HepG2 (cell line): ENCODE data around the gene FBLIM1. TPM values are rescaled to one million over a fixed set of nuclear protein-coding genes. Genes with fewer than 3 reads are reported as not detected.
"Not testable (repeated sequence)": the region's sequence is repeated elsewhere in the genome, so short reads cannot be mapped to it uniquely, and the experiment has no call there.

Experiments used
- ATAC-seq: fragments of 200-7000 bp; cut with Tn5 transposase; 3 replicates; pipeline ENCODE4 v1.9.1; 2020; ENCODE audit warnings: mild to moderate bottlenecking, moderate library complexity
- BruUV-seq: library from RNA; stranded (reverse); fragments of 400-500 nt; replicated peaks from 2 replicates; lab custom pipeline; 2021; lab: Mats Ljungman, UMichigan
- CTCF ChIA-PET: fragments of 300-600 bp; formaldehyde crosslinking; extraction: SDS; loops from one replicate; lab custom pipeline; 2021; ENCODE audit warnings: low total read pairs, inconsistent platforms, low intra/inter-chr PET ratio; lab: Yijun Ruan, JAX
- POLR2A ChIA-PET: fragments of 350-600 bp; sonication (Branson Sonifier 250); formaldehyde crosslinking; loops from one replicate; lab custom pipeline; 2020; ENCODE audit warnings: antibody characterized with exemption, inconsistent platforms; lab: Yijun Ruan, JAX
- DNase-seq: peaks from one replicate; pipeline ENCODE4 v3.0.0-alpha.2; 2015; ENCODE audit warnings: low spot score
- FAIRE-seq: peaks from 3 replicates; lab custom pipeline; 2011; peaks lifted over from hg19 to GRCh38; lab: Jason Lieb, UNC
- H2AFZ ChIP-seq: one replicate; pipeline ENCODE4 v1.6.1; 2011; ENCODE audit warnings: low read length, inconsistent platforms
- H3K27ac ChIP-seq: fragments of 300-600 bp; 3 replicates; pipeline ENCODE4 v1.8.0; 2011; ENCODE audit warnings: mixed run types, mild to moderate bottlenecking, mixed read lengths, low read length, inconsistent platforms; ENCODE audit not compliant: insufficient read depth; ENCODE audit errors: extremely low read length
- H3K27me3 ChIP-seq, 2 experiments: fragments of 200-600 bp in 1 of 2; 2 replicates in 1 of 2; 3 replicates in 1 of 2; pipeline versions ENCODE4 v1.6.0 to v1.8.0; 2011; ENCODE audit warnings: low read length in 2 of 2, mild to moderate bottlenecking in 2 of 2, moderate library complexity in 2 of 2, inconsistent platforms in 1 of 2; ENCODE audit not compliant: insufficient read depth in 2 of 2, control insufficient read depth in 1 of 2
- H3K36me3 ChIP-seq, 2 experiments: fragments of 200-600 bp in 1 of 2; replicated peaks in 1 of 2; 2 replicates in 1 of 2; 3 replicates in 1 of 2; pipeline versions ENCODE4 v1.5.1 to v1.8.0; 2011; ENCODE audit warnings: low read length in 2 of 2, inconsistent platforms in 1 of 2; ENCODE audit not compliant: insufficient read depth in 2 of 2, control insufficient read depth in 1 of 2
- H3K4me1 ChIP-seq: 2 replicates; pipeline ENCODE4 v1.5.1; 2012; ENCODE audit warnings: low read length, inconsistent platforms; ENCODE audit not compliant: insufficient read depth
- H3K4me2 ChIP-seq: 2 replicates; pipeline ENCODE4 v1.6.0; 2011; ENCODE audit warnings: low read depth, low read length, inconsistent platforms
- H3K4me3 ChIP-seq, 3 experiments: fragments of 200-600 bp in 1 of 3; sonication (generic), shearing (Covaris generic) in 1 of 3; replicated peaks in 1 of 3; 2 replicates each; pipeline ENCODE4 v1.5.1; 2011 to 2016; ENCODE audit warnings: low read length in 3 of 3, inconsistent platforms in 2 of 3, low read depth in 2 of 3, mild to moderate bottlenecking in 2 of 3, control low read depth in 1 of 3, mixed read lengths in 1 of 3; ENCODE audit not compliant: insufficient read depth in 1 of 3
- H3K79me2 ChIP-seq: one replicate; pipeline ENCODE4 v1.6.1; 2011; ENCODE audit warnings: low read length, inconsistent platforms; ENCODE audit not compliant: insufficient read depth
- H3K9ac ChIP-seq: 2 replicates; pipeline ENCODE4 v1.6.0; 2011; ENCODE audit warnings: mild to moderate bottlenecking, low read depth, low read length, inconsistent platforms; ENCODE audit not compliant: insufficient read depth
- H3K9me3 ChIP-seq: 2 replicates; pipeline ENCODE4 v1.5.1; 2012; ENCODE audit warnings: mild to moderate bottlenecking, low read length
- H4K20me1 ChIP-seq: 2 replicates; pipeline ENCODE4 v1.6.0; 2011; ENCODE audit warnings: inconsistent platforms, mild to moderate bottlenecking, low read length, moderate library complexity; ENCODE audit not compliant: insufficient read depth
- HDAC2 ChIP-seq: sonication (generic); formaldehyde crosslinking; IDR thresholded peaks from 2 replicates; pipeline ENCODE4 v1.4.0; 2020; ENCODE audit warnings: missing genetic modification reagents
- MLLT10 ChIP-seq: sonication (generic); formaldehyde crosslinking; IDR thresholded peaks from 2 replicates; pipeline ENCODE4 v1.4.0; 2020; ENCODE audit warnings: missing genetic modification reagents
- NFE2 ChIP-seq: sonication (generic); formaldehyde crosslinking; IDR thresholded peaks from 2 replicates; pipeline ENCODE4 v1.4.0; 2020; ENCODE audit warnings: missing genetic modification reagents
- PHF20 ChIP-seq: sonication (generic); formaldehyde crosslinking; IDR thresholded peaks from 2 replicates; pipeline ENCODE4 v1.5.0; 2020; ENCODE audit warnings: mild to moderate bottlenecking, missing genetic modification reagents
- RCOR2 ChIP-seq: IDR thresholded peaks from 2 replicates; pipeline ENCODE4 v1.6.1; 2016; ENCODE audit warnings: missing biosample characterization, missing genetic modification reagents
- SP4 ChIP-seq: sonication (generic); formaldehyde crosslinking; IDR thresholded peaks from 2 replicates; pipeline ENCODE4 v1.8.1; 2023; ENCODE audit warnings: mild to moderate bottlenecking, missing genetic modification reagents
- SP5 ChIP-seq: IDR thresholded peaks from 2 replicates; pipeline ENCODE4 v1.6.1; 2016; ENCODE audit warnings: low read depth, borderline replicate concordance
- TMF1 ChIP-seq: sonication (generic); formaldehyde crosslinking; IDR thresholded peaks from 2 replicates; pipeline ENCODE4 v1.8.1; 2022; ENCODE audit warnings: low read depth, missing genetic modification reagents
- ZBTB1 ChIP-seq: sonication (generic); formaldehyde crosslinking; IDR thresholded peaks from 2 replicates; pipeline ENCODE4 v1.4.0; 2020; ENCODE audit warnings: missing genetic modification reagents, borderline replicate concordance
- ZFP90 ChIP-seq: sonication (generic); formaldehyde crosslinking; IDR thresholded peaks from 2 replicates; pipeline ENCODE4 v1.8.0; 2022; ENCODE audit warnings: missing genetic modification reagents, mild to moderate bottlenecking, inconsistent platforms, borderline replicate concordance
- ZFY ChIP-seq: sonication (generic); formaldehyde crosslinking; IDR thresholded peaks from 2 replicates; pipeline ENCODE4 v1.4.0; 2020; ENCODE audit warnings: missing genetic modification reagents
- WGBS: methylation state at CpG from one replicate; pipeline ENCODE4 v1.1.6; 2017; ENCODE audit warnings: low lambda C conversion rate; 5-methylcytosine and 5-hydroxymethylcytosine counted together
- in situ Hi-C: cut with HindIII; loops from 2 replicates; pipeline ENCODE4 v1.10.0; 2017; ENCODE audit warnings: low pct_unique_long_range_greater_than_20kb; ENCODE audit not compliant: extremely low pct_ligation_motif_present
- intact Hi-C: fragments of 100-400 bp; cut with micrococcal nuclease; formaldehyde crosslinking; loops from one replicate; pipeline ENCODE4 v1.10.0; 2022; ENCODE audit not compliant: unreplicated experiment
- polyA plus RNA-seq, 8 experiments: library from polyadenylated mRNA; depleted of rRNA in 3 of 8; stranded (reverse) in 7 of 8; unstranded in 1 of 8; fragments of >200 nt; fragmentation: Illumina TruSeq in 4 of 8; extraction: Trizol in 4 of 8; gene quantifications; 2 replicates each; pipeline versions ENCODE4 v1.2.1 to v1.2.3, GENCODE V29; 2011 to 2016; ENCODE audit warnings: low read depth in 4 of 8, missing spikeins in 1 of 8, mixed read lengths in 1 of 8; ENCODE audit not compliant: insufficient read depth in 1 of 8
- total RNA-seq, 5 experiments: library from RNA; depleted of rRNA; stranded (reverse); fragments of >200 nt; fragmentation: Illumina TruSeq; extraction: Trizol; gene quantifications; 2 replicates each; pipeline ENCODE4 v1.2.3, GENCODE V29; 2016; ENCODE audit warnings: low read depth in 1 of 5
- TF ChIP-seq, protein P1 (sequence below): sonication (generic); formaldehyde crosslinking; IDR thresholded peaks from 2 replicates; pipeline ENCODE4 v1.4.0; 2020; ENCODE audit warnings: mild to moderate bottlenecking, missing genetic modification reagents

The FBLIM1 gene
- total and polyA plus RNA-seq, 2 of the 13 experiments (the other 11 are each of a cell fraction or from before 2014, with no cell fraction given): 10.6 to 23.0 TPM

DNA sequence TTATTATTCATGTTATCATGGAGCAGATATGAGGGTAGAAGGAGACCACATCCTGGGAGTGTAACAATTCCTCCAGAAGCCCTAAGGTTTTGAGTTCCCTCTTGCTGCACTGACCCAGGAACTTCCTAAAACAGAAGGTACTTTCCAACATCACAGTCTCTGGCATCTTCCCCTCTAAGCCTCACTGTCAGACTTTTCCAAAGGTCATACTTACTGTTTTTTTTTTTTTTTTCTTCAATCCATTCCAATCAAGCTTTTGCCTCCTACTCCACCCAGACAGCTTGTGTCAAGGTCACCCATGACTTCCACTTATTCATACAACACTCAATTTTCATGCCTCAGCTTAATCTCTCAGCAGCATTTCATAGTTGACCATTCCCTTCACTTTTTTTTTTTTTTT, 67.2 kb downstream of the FBLIM1 start:
- Histone ChIP-seq H2AFZ (no peak overlapping the region), H3K9ac (no peak overlapping the region), H3K27ac (no peak overlapping the region), H3K36me3 (no peaks in the 10 kb centered on the region), H3K79me2 (no peaks in the 10 kb centered on the region), H3K4me3 (no peak overlapping the region), H3K4me2 (peak overlapping the region; percentile 24; the same call in 1 of the 2 replicates), H3K27me3 (no peaks in the 10 kb centered on the region), H3K9me3 (no peaks in the 10 kb centered on the region), H3K4me1 (peaks cover 42% of the 10 kb centered on the region), H4K20me1 (no peaks in the 10 kb centered on the region)
- POLR2A ChIA-PET: interaction anchor here (0.6 to 1.5 kb wide), 4 partner anchors 9 to 25 kb away, joined by 3 to 4 read pairs (median 4); partner anchors contain the start of gene SPEN
- intact Hi-C loops (no loop called here), in situ Hi-C loops (no loop called here)
- no TSS peak for BruUV-seq
- TF ChIP-seq ZFP90 (CRISPR knock-in tag) (no peak), TMF1 (CRISPR knock-in tag) (no peak), ZBTB1 (CRISPR knock-in tag) (no peak), SP5 (CRISPR knock-in tag) (no peak), PHF20 (CRISPR knock-in tag) (no peak)
- TF ChIP-seq, protein P1, sequence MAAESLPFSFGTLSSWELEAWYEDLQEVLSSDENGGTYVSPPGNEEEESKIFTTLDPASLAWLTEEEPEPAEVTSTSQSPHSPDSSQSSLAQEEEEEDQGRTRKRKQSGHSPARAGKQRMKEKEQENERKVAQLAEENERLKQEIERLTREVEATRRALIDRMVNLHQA (CRISPR knock-in tag): no peak
- CTCF ChIA-PET: no interaction called here
- no peak for DNase-seq
- no peak for FAIRE-seq
- ATAC-seq: no peak

DNA sequence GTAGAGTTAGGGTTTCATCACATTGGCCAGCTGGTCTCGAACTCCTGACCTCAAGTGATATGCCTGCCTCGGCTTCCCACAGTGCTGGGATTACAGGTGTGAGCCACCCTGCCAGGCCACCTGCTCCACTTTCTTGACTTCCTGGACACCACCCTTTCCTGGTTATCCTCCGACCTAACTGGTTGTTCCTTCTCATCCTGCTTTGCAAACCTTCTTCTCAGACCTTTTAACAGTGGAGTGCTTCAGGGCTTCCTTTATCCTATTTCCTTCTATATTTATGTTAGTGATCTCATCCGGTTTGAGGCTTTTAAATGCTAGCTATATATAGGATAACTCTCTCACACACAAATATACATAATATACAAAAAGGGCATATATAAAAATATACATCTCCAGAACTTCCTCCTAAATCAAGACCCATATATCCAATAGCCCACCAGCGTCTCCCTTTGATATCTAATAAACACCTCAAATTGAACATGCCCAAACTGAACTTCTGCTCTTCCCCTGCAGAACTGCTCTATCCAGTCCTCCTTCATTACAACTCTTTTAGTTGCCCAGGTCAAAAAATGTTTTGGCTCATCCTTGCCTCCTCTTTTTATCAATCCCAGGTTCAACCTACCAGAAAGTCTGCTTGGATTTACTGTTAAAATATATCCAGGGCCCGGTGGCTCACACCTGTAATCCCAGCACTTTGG, 68.4 kb downstream of the FBLIM1 start:
- H3K27me3 ChIP-seq: no peaks in the 10 kb centered on the region
- ChIA-PET POLR2A (no interaction called here), CTCF (no interaction called here)
- no peak for FAIRE-seq
- no peaks in the 10 kb centered on the region for H3K9me3 ChIP-seq
- H3K79me2 ChIP-seq: no peaks in the 10 kb centered on the region
- H3K36me3 ChIP-seq: no peaks in the 10 kb centered on the region
- WGBS: 77% methylated on average over 6 of the region's 6 CpGs
- no peak for ATAC-seq
- no peak overlapping the region for H3K4me3 ChIP-seq
- TF ChIP-seq HDAC2 (CRISPR knock-in tag): no peak
- TF ChIP-seq MLLT10 (CRISPR knock-in tag): no peak
- no peak for TF ChIP-seq ZFY
- no peak for TF ChIP-seq NFE2
- TF ChIP-seq RCOR2 (CRISPR knock-in tag): no peak
- no peak for TF ChIP-seq SP4
- in situ Hi-C loops: no loop called here
- BruUV-seq: no TSS peak
- peaks cover 54% of the 10 kb centered on the region for H3K4me1 ChIP-seq
- no peak overlapping the region for H3K4me2 ChIP-seq
- H2AFZ ChIP-seq: no peak overlapping the region
- H3K27ac ChIP-seq: no peak overlapping the region
- no peak overlapping the region for H3K9ac ChIP-seq
- H4K20me1 ChIP-seq: no peaks in the 10 kb centered on the region
- intact Hi-C loops: no loop called here
- DNase-seq: no peak

DNA sequence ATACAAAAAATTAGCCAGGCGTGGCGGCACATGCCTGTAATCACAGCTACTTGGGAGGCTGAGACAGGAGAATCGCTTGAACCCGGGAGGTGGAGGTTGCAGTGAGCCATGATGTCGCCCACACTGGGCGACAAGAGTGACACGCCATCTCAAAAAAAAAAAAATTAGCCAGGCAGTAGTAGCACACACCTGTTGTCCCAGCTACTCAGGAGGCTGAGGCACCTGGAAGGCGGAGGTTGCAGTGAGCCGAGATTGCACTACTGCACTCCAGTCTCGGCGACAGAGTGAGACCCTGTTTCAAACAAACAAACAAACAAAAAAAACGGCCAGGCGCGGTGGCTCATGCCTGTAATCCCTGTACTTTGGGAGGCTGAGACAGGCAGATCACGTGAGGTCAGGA, 69.0 kb downstream of the FBLIM1 start:
- intact Hi-C loops, in situ Hi-C loops, H3K79me2 ChIP-seq, H3K4me2 ChIP-seq, H3K9me3 ChIP-seq, H3K4me3 ChIP-seq, FAIRE-seq, ATAC-seq, H3K36me3 ChIP-seq, CTCF ChIA-PET, H3K27me3 ChIP-seq, H4K20me1 ChIP-seq, H3K27ac ChIP-seq, BruUV-seq, H3K9ac ChIP-seq, DNase-seq, POLR2A ChIA-PET, H2AFZ ChIP-seq: not testable (repeated sequence)
- 84% methylated on average over 15 of the region's 15 CpGs for WGBS
- peaks cover 60% of the 10 kb centered on the region for H3K4me1 ChIP-seq
